Measurements from ENCODE around the gene MYOZ3. TPM values are rescaled to one million over a fixed set of nuclear protein-coding genes. Genes with fewer than 3 reads are reported as not detected.
A peak's percentile ranks its signal among the peaks of the same experiment; 100 is the strongest.

Gene MYOZ3
- total RNA-seq, 2 donors from 2014 or later = 0.09 to 0.49 TPM

DNA sequence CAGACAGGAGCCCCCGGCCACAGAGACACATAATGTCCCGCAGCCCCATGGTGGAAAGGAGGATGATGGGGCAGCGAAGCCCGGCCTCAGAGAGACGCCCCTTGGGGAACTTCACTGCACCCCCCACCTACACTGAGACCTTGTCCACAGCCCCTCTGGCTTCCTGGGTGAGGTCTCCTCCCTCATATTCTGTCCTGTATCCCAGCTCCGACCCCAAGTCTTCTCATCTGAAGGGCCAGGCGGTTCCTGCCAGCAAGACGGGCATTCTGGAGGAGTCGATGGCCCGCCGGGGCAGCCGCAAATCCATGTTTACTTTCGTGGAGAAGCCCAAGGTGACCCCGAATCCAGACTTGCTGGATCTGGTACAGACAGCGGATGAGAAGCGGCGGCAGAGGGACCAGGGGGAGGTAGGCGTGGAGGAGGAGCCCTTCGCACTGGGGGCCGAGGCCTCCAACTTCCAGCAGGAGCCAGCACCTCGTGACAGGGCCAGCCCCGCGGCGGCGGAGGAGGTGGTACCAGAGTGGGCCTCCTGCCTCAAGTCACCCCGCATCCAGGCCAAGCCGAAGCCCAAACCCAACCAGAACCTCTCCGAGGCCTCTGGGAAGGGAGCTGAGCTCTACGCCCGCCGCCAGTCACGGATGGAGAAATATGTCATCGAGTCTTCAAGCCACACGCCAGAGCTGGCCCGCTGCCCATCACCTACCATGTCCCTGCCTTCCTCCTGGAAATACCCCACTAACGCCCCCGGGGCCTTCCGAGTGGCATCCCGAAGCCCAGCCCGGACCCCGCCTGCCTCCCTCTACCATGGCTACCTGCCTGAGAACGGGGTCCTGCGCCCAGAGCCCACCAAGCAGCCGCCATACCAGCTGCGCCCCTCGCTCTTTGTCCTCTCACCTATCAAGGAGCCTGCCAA lies 11.7 kb upstream of the MYOZ3 start:
- Mint-ChIP-seq H3K36me3 (no peaks in the 10 kb centered on the region), H3K9me3 (no peaks in the 10 kb centered on the region), H3K27ac (peak overlapping the region in 1 of 2 donors; percentile 54)
- ATAC-seq = no peak
- no peak for DNase-seq (ENCODE audit: low spot score in 2 of 2)

- Mint-ChIP-seq H3K27ac (peak overlapping the region; percentile 54 to 61), H3K9me3 (no peaks in the 10 kb centered on the region), H3K36me3 (no peaks in the 10 kb centered on the region)
- no peak for DNase-seq (ENCODE audit: low spot score in 2 of 2)
- no peak for ATAC-seq
Observed at GRCh38 chr5:150650021-150651006, 10.7 kb upstream of the MYOZ3 start.

- no peaks in the 10 kb centered on the region for H3K36me3 Mint-ChIP-seq
- no peak for ATAC-seq
- no peak overlapping the region for H3K27ac Mint-ChIP-seq
- H3K9me3 Mint-ChIP-seq = no peaks in the 10 kb centered on the region
- DNase-seq (ENCODE audit: low spot score in 2 of 2) = no peak
Observed at GRCh38 chr5:150651382-150651781, 9.7 kb upstream of the MYOZ3 start.

- Mint-ChIP-seq H3K9me3 (no peaks in the 10 kb centered on the region), H3K27ac (peak overlapping the region in 1 of 2 donors; percentile 26), H3K36me3 (no peaks in the 10 kb centered on the region)
- no peak for DNase-seq (ENCODE audit: low spot score in 2 of 2)
- ATAC-seq = no peak
Observed at GRCh38 chr5:150651924-150652671, 9.0 kb upstream of the MYOZ3 start.

DNA sequence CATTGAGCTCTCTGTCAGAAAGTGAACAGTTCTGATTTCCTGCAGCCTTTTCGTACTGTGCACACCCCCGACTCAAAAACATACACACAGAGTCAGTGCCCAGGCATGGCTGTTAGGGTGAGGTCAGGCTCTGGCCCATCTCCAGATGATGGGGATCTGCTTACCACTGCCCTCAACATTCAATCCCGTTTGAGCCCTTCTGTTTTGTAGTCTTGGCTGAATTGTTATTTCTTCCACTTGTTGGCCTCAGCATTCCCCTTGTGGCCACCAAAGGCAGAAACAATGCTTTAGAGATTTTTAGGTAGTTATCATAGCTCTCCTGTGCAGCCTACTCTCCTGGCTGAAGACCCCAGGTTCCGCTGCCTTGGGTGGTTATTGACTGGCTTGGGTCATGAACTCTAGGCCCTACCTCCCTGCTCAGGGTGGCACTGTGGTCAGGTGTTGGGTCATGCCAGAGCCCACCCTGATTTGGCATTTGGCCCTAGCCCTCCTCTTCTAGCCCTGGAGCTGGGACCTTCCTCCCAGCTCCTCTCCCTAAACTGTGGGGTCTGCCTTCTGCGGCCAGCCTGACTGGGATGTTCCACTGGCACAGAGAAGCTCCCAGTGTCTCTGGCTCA lies 7.8 kb upstream of the MYOZ3 start:
- Mint-ChIP-seq H3K9me3 (no peaks in the 10 kb centered on the region), H3K36me3 (no peaks in the 10 kb centered on the region), H3K27ac (no peak overlapping the region)
- no peak for ATAC-seq
- DNase-seq (ENCODE audit: low spot score in 2 of 2) = no peak

GRCh38 chr5:150653762-150654556 lies 7.1 kb upstream of the MYOZ3 start:
- Mint-ChIP-seq H3K9me3 (no peaks in the 10 kb centered on the region), H3K36me3 (no peaks in the 10 kb centered on the region), H3K27ac (no peak overlapping the region)
- DNase-seq (ENCODE audit: low spot score in 2 of 2) (no peak), ATAC-seq (no peak)

DNA sequence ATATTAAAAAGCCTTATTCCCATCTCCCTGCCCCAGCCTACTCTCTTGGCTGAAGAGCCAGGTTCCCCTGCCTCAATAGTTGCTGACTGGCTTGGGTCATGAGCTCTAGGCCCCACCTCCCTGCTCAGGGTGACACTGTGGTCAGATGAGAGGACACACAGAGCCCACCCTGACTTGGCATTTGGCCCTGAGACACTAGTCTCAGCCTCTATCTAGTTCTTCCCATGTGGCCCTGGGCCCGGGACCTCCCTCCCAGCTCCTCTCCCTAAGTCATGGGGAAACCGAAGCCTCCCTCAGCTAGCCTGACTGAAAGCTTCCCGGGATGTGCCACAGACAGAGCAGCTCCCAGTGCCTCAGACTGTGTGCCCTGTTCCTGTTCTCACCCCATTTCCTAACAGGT lies 5.8 kb upstream of the MYOZ3 start:
- ATAC-seq (no peak), DNase-seq (ENCODE audit: low spot score in 2 of 2) (no peak)
- H3K27ac Mint-ChIP-seq = no peak overlapping the region
- H3K36me3 Mint-ChIP-seq = no peaks in the 10 kb centered on the region
- H3K9me3 Mint-ChIP-seq = no peaks in the 10 kb centered on the region

DNA sequence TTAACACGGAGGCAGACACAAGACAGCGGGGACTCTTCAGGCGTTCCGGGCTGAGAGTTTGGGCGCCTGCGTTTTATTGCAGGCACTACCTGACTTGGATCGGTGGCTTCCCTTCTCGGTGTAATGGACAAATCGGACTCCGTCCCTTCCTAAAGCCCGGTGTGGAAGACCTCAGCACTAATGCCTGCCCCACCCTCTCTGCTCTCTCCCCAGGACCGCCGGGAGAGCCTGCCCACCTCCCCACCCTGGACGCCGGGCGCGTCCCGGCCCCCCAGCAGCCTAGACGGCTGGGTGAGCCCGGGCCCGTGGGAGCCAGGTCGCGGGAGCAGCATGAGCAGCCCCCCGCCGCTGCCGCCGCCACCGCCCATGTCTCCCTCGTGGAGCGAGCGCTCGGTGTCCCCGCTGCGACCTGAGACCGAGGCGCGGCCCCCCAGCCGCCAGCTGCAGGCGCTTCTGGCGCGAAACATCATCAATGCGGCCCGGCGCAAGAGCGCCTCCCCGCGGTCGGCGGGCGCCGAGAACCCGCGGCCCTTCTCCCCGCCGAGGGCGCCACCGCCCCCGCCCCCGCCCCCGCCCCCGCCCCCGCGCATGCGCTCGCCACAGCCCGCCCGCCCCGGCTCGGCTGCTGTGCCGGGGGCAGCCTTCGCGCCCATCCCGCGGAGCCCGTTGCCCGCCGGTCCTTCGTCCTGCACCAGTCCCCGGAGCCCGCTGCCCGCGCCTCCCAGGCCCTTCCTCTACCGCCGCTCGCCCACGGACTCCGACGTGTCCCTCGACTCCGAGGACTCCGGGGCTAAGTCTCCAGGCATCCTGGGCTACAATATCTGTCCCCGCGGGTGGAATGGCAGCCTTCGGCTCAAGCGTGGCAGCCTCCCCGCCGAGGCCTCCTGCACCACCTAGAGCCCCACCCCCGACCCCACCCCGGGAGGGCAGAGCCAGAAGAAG lies 4.6 kb upstream of the MYOZ3 start:
- Mint-ChIP-seq H3K36me3 (no peaks in the 10 kb centered on the region), H3K27ac (no peak overlapping the region), H3K9me3 (no peaks in the 10 kb centered on the region)
- ATAC-seq (peak; percentile 87 to 89), DNase-seq (ENCODE audit: low spot score in 2 of 2) (peak; percentile 75 to 84)

DNA sequence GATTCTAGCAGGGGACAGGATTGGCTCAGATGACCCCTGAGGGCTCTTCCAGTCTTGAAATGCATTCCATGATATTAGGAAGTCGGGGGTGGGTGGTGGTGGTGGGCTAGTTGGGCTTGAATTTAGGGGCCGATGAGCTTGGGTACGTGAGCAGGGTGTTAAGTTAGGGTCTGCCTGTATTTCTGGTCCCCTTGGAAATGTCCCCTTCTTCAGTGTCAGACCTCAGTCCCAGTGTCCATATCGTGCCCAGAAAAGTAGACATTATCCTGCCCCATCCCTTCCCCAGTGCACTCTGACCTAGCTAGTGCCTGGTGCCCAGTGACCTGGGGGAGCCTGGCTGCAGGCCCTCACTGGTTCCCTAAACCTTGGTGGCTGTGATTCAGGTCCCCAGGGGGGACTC lies 2.9 kb upstream of the MYOZ3 start:
- ATAC-seq (no peak), DNase-seq (ENCODE audit: low spot score in 2 of 2) (no peak)
- Mint-ChIP-seq H3K9me3 (no peaks in the 10 kb centered on the region), H3K27ac (no peak overlapping the region), H3K36me3 (no peaks in the 10 kb centered on the region)

DNA sequence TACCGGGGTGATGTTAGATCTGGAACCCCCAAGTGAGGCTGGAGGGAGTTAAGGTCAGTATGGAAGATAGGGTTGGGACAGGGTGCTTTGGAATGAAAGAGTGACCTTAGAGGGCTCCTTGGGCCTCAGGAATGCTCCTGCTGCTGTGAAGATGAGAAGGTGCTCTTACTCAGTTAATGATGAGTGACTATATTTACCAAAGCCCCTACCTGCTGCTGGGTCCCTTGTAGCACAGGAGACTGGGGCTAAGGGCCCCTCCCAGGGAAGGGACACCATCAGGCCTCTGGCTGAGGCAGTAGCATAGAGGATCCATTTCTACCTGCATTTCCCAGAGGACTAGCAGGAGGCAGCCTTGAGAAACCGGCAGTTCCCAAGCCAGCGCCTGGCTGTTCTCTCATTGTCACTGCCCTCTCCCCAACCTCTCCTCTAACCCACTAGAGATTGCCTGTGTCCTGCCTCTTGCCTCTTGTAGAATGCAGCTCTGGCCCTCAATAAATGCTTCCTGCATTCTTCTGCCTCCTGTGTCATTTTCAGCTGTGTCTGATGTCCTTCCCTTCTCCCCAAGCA lies 2.3 kb upstream of the MYOZ3 start:
- H3K27ac Mint-ChIP-seq = no peak overlapping the region
- no peaks in the 10 kb centered on the region for H3K36me3 Mint-ChIP-seq
- no peak for ATAC-seq
- H3K9me3 Mint-ChIP-seq = no peaks in the 10 kb centered on the region
- DNase-seq (ENCODE audit: low spot score in 2 of 2) = no peak

DNA sequence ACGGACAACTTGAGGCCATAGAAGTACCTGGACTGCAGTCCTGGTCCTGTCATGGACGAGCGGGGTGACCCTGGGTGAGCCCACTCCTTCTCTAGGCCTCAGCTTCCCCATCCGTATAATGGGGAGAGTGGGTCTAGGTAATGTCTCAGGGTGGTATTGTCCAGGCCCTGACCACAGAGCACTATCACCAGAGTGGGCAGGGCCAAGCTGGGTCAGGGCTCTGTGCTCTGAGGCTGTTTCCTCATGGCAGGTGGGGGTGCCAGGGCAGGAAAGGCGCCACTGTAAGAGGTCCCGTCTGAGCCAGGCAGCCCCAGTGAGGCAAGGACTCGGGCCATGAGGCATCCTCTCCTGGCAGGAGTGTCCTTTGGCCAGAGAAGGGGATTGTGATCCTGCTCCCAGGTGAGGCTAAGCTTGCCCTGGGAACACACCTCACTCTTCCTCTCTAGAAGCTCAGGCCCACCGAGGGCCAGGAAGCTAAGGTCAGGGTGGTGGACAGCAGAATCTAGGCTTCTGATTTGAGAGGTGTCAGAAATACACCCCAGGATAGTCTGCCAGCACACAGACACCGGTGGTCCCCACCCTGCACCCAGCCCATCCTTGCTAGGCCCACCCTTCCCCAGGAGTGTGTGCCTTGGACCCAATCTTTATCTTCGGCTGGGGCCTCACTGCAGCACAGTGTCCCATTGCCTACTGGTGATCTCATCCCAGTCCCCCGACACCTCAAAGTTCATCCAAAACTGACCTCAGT lies 1.5 kb upstream of the MYOZ3 start:
- no peaks in the 10 kb centered on the region for H3K9me3 Mint-ChIP-seq
- no peaks in the 10 kb centered on the region for H3K36me3 Mint-ChIP-seq
- H3K27ac Mint-ChIP-seq = no peak overlapping the region
- ATAC-seq (no peak), DNase-seq (ENCODE audit: low spot score in 2 of 2) (peak in 1 of 2 donors; percentile 26)

DNA sequence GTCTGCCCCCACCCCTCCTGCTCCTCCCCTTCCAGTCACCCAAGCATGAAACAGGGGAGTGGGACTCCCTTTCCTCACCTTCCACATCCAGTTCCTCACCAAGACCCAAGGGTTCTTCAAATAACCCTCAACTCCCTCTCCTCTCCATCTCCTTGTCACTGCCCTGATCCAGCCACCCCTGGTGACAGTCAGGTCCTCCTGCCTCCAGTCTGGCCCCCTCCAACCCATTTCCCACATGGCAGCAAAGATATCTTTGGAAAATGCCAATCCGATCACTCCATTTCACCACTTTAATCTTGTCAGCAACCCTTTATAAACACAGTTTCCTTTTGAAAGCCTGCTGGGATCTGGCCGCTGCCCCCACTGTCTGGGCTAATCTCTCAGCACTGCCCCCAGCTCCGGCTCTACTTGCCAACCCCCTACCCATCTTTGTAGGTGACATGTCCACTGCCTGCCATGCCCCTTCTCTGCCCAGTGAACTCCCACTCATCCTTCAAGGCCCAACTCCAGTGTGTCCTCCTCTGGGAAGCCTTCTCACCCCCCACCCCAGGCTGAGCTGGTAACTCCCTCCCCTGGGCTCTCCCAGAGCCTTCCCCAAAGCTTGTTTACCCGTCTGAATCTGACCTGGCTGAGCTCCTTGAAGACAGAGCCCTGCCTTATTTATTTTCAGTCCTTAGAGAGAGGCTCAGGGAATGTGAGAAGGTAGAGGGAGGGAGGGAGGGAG lies 781 bp upstream of the MYOZ3 start:
- DNase-seq (ENCODE audit: low spot score in 2 of 2) (no peak), ATAC-seq (no peak)
- no peak overlapping the region for H3K27ac Mint-ChIP-seq
- H3K36me3 Mint-ChIP-seq = no peaks in the 10 kb centered on the region
- no peaks in the 10 kb centered on the region for H3K9me3 Mint-ChIP-seq

- Mint-ChIP-seq H3K36me3 (no peaks in the 10 kb centered on the region), H3K27ac (peak overlapping the region in 1 of 2 donors; percentile 50), H3K9me3 (no peaks in the 10 kb centered on the region)
- ATAC-seq (no peak), DNase-seq (ENCODE audit: low spot score in 2 of 2) (no peak)
Observed at GRCh38 chr5:150661821-150662596, 958 bp downstream of the MYOZ3 start.

Measured in activated naive CD4-positive, alpha-beta T cell treated with anti-CD3 and anti-CD28 coated beads, Interleukin-2, amount 50 U/mL, for 72 hours (primary cell).